A673 (cell line): ENCODE measurements around the gene STX8. TPM values are rescaled to one million over a fixed set of nuclear protein-coding genes. Genes with fewer than 3 reads are reported as not detected.

Experiments used
- BruUV-seq: library from RNA; stranded (reverse); fragments of 400-500 nt; replicated peaks from 2 replicates; lab custom pipeline; 2021; lab: Mats Ljungman, UMichigan
- CTCF ChIA-PET: fragments of 300-600 bp; sonication (Branson Sonifier 250); formaldehyde crosslinking; loops from one replicate; lab custom pipeline; 2022; ENCODE audit warnings: antibody characterized with exemption; lab: Charles Lee
- POLR2A ChIA-PET: fragments of 300-600 bp; sonication (Branson Sonifier 250); formaldehyde crosslinking; loops from one replicate; lab custom pipeline; 2022; ENCODE audit warnings: antibody characterized with exemption; ENCODE audit not compliant: low non-redundant PET; lab: Charles Lee
- DNase-seq: peaks from one replicate; pipeline ENCODE4 v3.0.0-alpha.2; 2015; ENCODE audit warnings: low spot score
- H3K27ac ChIP-seq: fragments of 200-600 bp; sonication (generic); 2 replicates; pipeline ENCODE4 v1.5.1; 2016; ENCODE audit warnings: mixed run types, low read depth, mild to moderate bottlenecking, mixed read lengths, antibody characterized with exemption, low read length; ENCODE audit not compliant: poor library complexity, severe bottlenecking
- H3K27me3 ChIP-seq: fragments of 200-600 bp; sonication (generic); replicated peaks from 2 replicates; pipeline ENCODE4 v1.6.1; 2017; ENCODE audit warnings: mixed run types, low read depth, mild to moderate bottlenecking, mixed read lengths, antibody characterized with exemption, low read length; ENCODE audit not compliant: insufficient read depth, poor library complexity
- H3K36me3 ChIP-seq: fragments of 200-600 bp; sonication (generic); 2 replicates; pipeline ENCODE4 v1.6.1; 2016; ENCODE audit warnings: mixed run types, mild to moderate bottlenecking, mixed read lengths, antibody characterized with exemption, low read length; ENCODE audit not compliant: insufficient read depth, poor library complexity, severe bottlenecking
- H3K4me1 ChIP-seq: fragments of 200-600 bp; sonication (generic); 2 replicates; pipeline ENCODE4 v1.6.1; 2017; ENCODE audit warnings: mixed run types, mild to moderate bottlenecking, mixed read lengths, antibody characterized with exemption, low read length; ENCODE audit not compliant: insufficient read depth, poor library complexity, severe bottlenecking
- H3K4me3 ChIP-seq: fragments of 200-600 bp; sonication (generic); 2 replicates; pipeline ENCODE4 v1.5.1; 2016; ENCODE audit warnings: low read depth, mixed run types, mild to moderate bottlenecking, mixed read lengths, low read length; ENCODE audit not compliant: poor library complexity, severe bottlenecking
- H3K9me3 ChIP-seq: fragments of 200-600 bp; sonication (generic); 2 replicates; pipeline ENCODE4 v1.6.1; 2016; ENCODE audit warnings: mixed run types, low read depth, mild to moderate bottlenecking, mixed read lengths, antibody characterized with exemption, low read length; ENCODE audit not compliant: poor library complexity, severe bottlenecking
- CTCF ChIP-seq: fragments of 300-800, 200-600 bp; sonication (generic); conservative IDR thresholded peaks from 2 replicates; pipeline ENCODE4 v1.5.1; 2017; ENCODE audit warnings: low read depth, mild to moderate bottlenecking, antibody characterized with exemption, low read length, moderate library complexity, mixed read lengths
- EZH2 ChIP-seq: fragments of 200-600 bp; sonication (generic); IDR thresholded peaks from 2 replicates; pipeline ENCODE4 v1.6.1; 2017; ENCODE audit warnings: borderline replicate concordance, low read depth, mild to moderate bottlenecking, mixed read lengths, antibody characterized with exemption, low read length; ENCODE audit not compliant: poor library complexity, severe bottlenecking
- intact Hi-C: fragments of 100-400 bp; cut with micrococcal nuclease; formaldehyde crosslinking; loops from one replicate; pipeline ENCODE4 v1.10.0; 2022; ENCODE audit not compliant: unreplicated experiment
- total RNA-seq: library from RNA; stranded (reverse); gene quantifications from 2 replicates; pipeline ENCODE4 v1.2.3, GENCODE V29; 2021

The STX8 gene
- total RNA-seq, 1 experiment from 2014 or later = 51.4 TPM

GRCh38 chr17:9361188-9361955 is 214.2 kb downstream of the STX8 start:
- POLR2A ChIA-PET = no interaction called here
- Histone ChIP-seq H3K36me3 (no peaks in the 10 kb centered on the region), H3K27ac (no peak overlapping the region), H3K4me1 (no peaks in the 10 kb centered on the region), H3K4me3 (no peak overlapping the region), H3K9me3 (no peaks in the 10 kb centered on the region), H3K27me3 (no peaks in the 10 kb centered on the region)
- BruUV-seq = no TSS peak
- no peak for TF ChIP-seq EZH2
- no peak for TF ChIP-seq CTCF
- peak; percentile 35 for DNase-seq
- intact Hi-C loops = no loop called here
- CTCF ChIA-PET = interaction anchor here (0.6 kb wide), 1 partner anchor 167 kb away, joined by 3 read pairs; no protein-coding TSS in a partner anchor

- H3K4me3 ChIP-seq = no peak overlapping the region
- no peaks in the 10 kb centered on the region for H3K36me3 ChIP-seq
- no peak for DNase-seq
- CTCF ChIA-PET = no interaction called here
- H3K27me3 ChIP-seq = no peaks in the 10 kb centered on the region
- no peaks in the 10 kb centered on the region for H3K9me3 ChIP-seq
- BruUV-seq = no TSS peak
- POLR2A ChIA-PET = no interaction called here
- no peak for TF ChIP-seq CTCF
- no peak for TF ChIP-seq EZH2
- no peaks in the 10 kb centered on the region for H3K4me1 ChIP-seq
- no peak overlapping the region for H3K27ac ChIP-seq
- intact Hi-C loops = no loop called here
Observed at GRCh38 chr17:9360677-9361081, 214.9 kb downstream of the STX8 start.

- TF ChIP-seq CTCF (no peak), EZH2 (no peak)
- intact Hi-C loops = no loop called here
- H3K4me3 ChIP-seq = no peak overlapping the region
- POLR2A ChIA-PET = no interaction called here
- no peak overlapping the region for H3K27ac ChIP-seq
- H3K36me3 ChIP-seq = no peaks in the 10 kb centered on the region
- no peaks in the 10 kb centered on the region for H3K27me3 ChIP-seq
- CTCF ChIA-PET = no interaction called here
- BruUV-seq = no TSS peak
- no peak for DNase-seq
- no peaks in the 10 kb centered on the region for H3K9me3 ChIP-seq
- H3K4me1 ChIP-seq = no peaks in the 10 kb centered on the region
Observed at GRCh38 chr17:9356488-9356911, 219.1 kb downstream of the STX8 start.
